ENCODE measurements around the gene SLC37A1. TPM values are rescaled to one million over a fixed set of nuclear protein-coding genes. Genes with fewer than 3 reads are reported as not detected.
"Not testable (repeated sequence)": the region's sequence is repeated elsewhere in the genome, so short reads cannot be mapped to it uniquely, and the experiment has no call there.

Gene SLC37A1
- total RNA-seq, 1 donor, result 1.7 TPM

DNA sequence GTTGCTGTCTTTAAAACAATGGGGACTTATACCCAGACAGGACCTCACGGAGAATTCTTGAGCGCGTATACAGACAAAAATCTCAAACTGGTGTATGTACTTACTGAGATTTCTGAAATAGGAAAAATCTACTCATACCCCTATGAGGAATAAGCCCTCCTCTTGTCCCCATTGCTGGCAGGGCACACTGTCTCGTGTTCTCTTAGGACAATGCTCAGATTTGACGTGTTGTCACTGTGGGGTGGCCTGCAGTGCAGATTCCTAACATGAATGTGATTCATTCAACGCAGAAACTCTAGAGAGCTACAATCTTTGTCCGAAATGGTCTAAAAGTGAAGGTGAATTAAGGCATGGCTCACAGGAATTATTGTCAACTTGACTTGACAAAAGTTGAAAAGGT, 108.6 kb downstream of the SLC37A1 start:
- TF ChIP-seq, protein P1, sequence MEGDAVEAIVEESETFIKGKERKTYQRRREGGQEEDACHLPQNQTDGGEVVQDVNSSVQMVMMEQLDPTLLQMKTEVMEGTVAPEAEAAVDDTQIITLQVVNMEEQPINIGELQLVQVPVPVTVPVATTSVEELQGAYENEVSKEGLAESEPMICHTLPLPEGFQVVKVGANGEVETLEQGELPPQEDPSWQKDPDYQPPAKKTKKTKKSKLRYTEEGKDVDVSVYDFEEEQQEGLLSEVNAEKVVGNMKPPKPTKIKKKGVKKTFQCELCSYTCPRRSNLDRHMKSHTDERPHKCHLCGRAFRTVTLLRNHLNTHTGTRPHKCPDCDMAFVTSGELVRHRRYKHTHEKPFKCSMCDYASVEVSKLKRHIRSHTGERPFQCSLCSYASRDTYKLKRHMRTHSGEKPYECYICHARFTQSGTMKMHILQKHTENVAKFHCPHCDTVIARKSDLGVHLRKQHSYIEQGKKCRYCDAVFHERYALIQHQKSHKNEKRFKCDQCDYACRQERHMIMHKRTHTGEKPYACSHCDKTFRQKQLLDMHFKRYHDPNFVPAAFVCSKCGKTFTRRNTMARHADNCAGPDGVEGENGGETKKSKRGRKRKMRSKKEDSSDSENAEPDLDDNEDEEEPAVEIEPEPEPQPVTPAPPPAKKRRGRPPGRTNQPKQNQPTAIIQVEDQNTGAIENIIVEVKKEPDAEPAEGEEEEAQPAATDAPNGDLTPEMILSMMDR (IDR thresholded peaks at IDR 0.05; ENCODE audit: insufficient read depth, low read depth, low read length), result no peak
- no peak overlapping the region for H3K4me3 ChIP-seq (ENCODE audit: low read depth, low read length)
- DNase-seq (ENCODE audit: low read depth), result no peak

- H3K4me3 ChIP-seq (ENCODE audit: low read depth, low read length), result no peak overlapping the region
- no peak for DNase-seq (ENCODE audit: low read depth)
- TF ChIP-seq, protein P1 (IDR thresholded peaks at IDR 0.05; ENCODE audit: insufficient read depth, low read depth, low read length), result no peak
These were observed 110.0 kb downstream of the SLC37A1 start for GRCh38 chr21:42623694-42624093.

DNA sequence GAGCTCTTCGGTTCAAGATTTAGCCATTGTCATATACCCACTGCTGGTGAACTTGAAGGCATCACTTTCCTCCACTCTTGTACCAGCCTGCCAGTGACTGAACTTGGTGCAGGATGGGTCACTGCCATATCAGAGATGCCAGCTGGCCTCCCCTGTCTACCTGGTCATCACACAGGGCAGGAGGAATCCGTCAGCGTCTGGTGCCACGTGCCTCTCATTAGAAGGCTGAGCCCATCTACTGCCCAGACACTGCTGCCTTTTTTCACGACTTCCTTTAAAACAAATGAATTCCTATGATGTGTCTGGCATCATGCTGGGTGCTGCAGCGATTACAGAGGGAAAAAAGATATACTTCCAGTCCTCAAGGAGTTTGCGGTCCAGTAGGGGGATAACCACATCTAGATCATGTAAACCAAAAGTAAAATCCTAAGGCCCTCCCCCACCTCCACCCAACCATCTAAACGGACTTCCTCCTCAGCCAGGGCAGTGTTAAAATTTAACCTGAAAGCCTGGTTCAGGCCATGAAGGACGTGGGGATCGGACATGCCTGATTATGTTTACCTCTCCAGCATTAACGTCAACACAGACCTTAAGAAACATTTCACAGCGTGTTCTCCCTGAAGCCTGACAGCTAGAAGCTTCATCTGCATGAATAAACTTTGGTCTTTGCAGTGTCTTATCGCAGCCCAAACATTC, 110.6 kb downstream of the SLC37A1 start:
- H3K4me3 ChIP-seq (ENCODE audit: low read depth, low read length), result no peak overlapping the region

GRCh38 chr21:42624936-42625335, 111.3 kb downstream of the SLC37A1 start:
- no peak for DNase-seq (ENCODE audit: low read depth)
- TF ChIP-seq, protein P1 (IDR thresholded peaks at IDR 0.05; ENCODE audit: insufficient read depth, low read depth, low read length), result no peak

More for the DNA sequence above, 110.6 kb downstream of the SLC37A1 start:
- DNase-seq (ENCODE audit: low read depth), result no peak
- TF ChIP-seq, protein P1 (IDR thresholded peaks at IDR 0.05; ENCODE audit: insufficient read depth, low read depth, low read length), result no peak

DNA sequence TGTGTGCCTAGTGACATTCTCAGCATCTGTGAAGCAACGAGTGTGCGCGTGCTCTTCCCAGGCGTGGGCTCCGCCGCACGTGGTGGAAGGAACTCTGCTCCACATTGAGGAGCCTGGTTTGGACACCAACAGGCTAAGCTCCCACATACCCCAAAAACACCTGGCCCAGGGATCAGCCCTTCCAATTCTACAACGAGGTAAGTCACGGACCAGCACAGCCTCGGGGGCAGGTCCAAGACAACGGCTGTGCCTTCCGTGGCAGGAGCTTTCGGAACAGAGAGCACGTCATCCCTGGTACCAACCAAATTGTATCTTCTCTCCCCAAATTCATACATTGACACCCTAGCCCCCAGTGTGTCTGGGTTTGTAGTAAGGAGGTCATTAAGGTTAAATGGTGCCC, 112.5 kb downstream of the SLC37A1 start:
- H3K4me3 ChIP-seq (ENCODE audit: low read depth, low read length), result no peak overlapping the region
- no peak for DNase-seq (ENCODE audit: low read depth)
- TF ChIP-seq, protein P1 (IDR thresholded peaks at IDR 0.05; ENCODE audit: insufficient read depth, low read depth, low read length), result no peak

More at GRCh38 chr21:42624936-42625335, 111.3 kb downstream of the SLC37A1 start:
- no peak overlapping the region for H3K4me3 ChIP-seq (ENCODE audit: low read depth, low read length)

DNA sequence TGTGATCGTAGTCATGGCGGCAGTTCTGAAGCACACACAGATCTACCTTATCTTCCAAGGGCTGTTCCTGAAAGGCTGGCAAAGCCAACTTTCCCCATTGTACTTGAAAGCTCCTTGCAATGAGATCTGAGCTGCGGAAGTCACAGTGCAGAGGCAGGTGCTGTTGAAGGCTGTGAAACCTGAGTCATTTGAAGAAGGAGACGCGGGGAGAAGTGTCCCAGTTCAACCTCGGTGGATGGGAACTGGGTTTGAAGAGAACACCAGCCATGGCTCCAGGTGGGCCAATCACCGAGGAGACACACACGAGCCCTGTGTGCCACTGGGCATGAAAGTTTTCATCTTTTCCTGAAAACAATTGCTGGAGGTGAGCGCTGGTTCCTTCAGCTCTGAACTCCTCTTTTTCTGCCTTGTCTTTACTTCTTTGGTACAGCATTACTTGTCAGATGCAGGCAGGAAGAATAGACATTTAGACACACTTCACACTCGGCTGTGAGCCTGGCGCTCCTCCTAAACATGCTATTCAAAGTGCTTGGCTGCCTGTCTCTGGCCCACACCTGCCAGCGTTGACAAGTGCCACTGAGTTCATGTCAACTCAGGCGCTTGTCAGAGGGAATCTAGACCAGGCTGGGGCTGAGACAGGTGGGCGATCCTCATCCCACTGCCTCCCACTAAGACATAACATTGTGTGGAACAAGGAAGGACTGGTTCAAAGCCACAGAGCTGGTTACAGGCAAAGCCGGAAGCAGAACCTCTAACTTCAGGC, 114.1 kb downstream of the SLC37A1 start:
- TF ChIP-seq, protein P1 (IDR thresholded peaks at IDR 0.05; ENCODE audit: insufficient read depth, low read depth, low read length), result no peak
- DNase-seq (ENCODE audit: low read depth), result no peak

DNA sequence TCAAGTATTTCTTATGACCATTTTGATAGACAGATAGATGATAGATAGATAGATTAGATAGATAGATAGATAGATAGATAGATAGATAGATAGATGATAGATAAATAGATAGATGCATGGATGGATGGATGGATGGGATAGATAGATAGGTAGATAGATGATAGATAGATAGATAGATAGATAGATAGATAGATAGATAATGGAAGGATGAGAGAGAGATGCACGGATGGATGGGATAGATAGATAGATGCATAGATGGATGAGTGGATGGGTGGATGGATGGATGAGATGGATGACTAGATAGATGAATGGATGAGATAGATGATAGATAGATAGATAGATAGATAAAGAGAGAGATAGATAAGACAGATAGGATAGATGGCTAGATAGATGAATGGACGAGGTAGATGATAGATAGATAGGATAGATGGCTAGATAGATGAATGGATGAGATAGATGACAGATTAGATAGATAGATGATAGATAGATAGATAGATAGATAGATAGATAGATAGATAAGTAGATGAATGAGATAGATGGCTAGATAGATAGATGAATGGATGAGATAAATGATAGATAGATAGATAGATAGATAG, 114.9 kb downstream of the SLC37A1 start:
- DNase-seq (ENCODE audit: low read depth); H3K4me3 ChIP-seq (ENCODE audit: low read depth, low read length): not testable (repeated sequence)

More for the DNA sequence above, 114.1 kb downstream of the SLC37A1 start:
- no peak overlapping the region for H3K4me3 ChIP-seq (ENCODE audit: low read depth, low read length)
